GM21825 (cell line): ENCODE data around the gene CAMKK2.
"Not testable (repeated sequence)": the region's sequence is repeated elsewhere in the genome, so short reads cannot be mapped to it uniquely, and the experiment has no call there.

ENCODE experiments used
- ATAC-seq: cut with Tn5 transposase; IDR thresholded peaks from one replicate; pipeline ENCODE4 v1.9.1; 2021; ENCODE audit warnings: mild to moderate bottlenecking, moderate library complexity; ENCODE audit not compliant: unreplicated experiment

CAMKK2 gene

DNA sequence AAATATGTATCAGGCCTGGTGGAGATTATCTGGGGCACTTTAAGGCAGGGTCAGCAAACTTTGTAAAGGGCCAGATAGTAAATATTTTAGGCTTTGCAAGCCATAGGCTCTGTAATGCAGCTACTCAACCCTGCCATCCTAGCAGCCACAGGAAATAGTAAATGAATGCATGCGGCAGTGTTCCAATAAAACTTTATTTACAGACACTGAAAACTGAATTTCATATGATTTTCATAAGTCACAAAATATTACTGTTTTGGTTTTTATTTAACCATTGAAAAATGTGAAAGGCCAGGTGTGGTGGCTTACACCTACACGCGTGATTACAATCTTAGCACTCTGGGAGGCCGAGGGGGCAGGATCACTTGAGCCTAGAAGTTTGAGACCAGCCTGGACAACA, 3.2 kb upstream of the CAMKK2 start:
- ATAC-seq: no peak

DNA sequence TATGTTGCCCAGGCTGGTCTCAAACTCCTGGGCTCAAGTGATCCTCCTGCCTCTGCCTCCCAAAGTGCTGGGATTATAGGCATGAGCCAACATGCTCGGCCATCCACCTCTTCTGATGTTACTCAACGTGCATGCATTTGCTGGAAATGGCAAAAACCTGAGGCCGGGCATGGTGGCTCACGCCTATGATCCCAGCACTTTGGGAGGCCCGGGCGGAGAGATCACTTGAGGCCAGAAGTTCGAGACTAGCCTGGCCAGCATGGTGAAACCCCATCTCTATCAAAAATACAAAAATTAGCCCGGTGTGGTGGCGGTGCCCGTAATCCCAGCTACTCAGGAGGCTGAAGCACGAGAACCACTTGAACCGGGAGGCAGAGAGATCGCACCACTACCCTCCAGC, 1.9 kb upstream of the CAMKK2 start:
- ATAC-seq: not testable (repeated sequence)

DNA sequence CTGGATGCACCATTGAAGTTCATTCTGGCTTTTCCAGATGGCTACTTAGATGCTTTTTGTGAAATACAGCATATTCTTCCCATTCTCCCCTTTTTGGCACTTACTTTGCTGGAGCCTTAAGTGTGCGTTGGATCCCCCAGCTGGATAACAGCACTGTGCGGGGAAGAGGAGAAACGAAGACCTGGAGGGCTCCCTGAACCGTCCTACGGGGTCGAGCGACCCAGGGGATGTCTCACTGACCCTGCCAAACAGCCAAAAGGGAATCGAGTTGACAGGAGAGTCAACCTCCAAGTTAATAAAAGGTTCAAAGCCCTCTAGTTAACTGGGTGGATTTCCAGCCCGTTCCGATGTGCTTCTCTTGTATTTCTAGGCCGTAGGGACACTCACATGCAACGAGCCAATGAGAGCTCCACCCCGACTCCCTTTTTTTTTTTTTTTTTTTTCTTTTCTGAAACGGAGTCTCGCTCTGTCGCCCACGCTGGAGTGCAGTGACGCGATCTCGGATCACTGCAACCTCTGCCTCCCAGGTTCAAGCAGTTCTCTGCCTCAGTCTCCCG, 1.0 kb upstream of the CAMKK2 start:
- no peak for ATAC-seq

DNA sequence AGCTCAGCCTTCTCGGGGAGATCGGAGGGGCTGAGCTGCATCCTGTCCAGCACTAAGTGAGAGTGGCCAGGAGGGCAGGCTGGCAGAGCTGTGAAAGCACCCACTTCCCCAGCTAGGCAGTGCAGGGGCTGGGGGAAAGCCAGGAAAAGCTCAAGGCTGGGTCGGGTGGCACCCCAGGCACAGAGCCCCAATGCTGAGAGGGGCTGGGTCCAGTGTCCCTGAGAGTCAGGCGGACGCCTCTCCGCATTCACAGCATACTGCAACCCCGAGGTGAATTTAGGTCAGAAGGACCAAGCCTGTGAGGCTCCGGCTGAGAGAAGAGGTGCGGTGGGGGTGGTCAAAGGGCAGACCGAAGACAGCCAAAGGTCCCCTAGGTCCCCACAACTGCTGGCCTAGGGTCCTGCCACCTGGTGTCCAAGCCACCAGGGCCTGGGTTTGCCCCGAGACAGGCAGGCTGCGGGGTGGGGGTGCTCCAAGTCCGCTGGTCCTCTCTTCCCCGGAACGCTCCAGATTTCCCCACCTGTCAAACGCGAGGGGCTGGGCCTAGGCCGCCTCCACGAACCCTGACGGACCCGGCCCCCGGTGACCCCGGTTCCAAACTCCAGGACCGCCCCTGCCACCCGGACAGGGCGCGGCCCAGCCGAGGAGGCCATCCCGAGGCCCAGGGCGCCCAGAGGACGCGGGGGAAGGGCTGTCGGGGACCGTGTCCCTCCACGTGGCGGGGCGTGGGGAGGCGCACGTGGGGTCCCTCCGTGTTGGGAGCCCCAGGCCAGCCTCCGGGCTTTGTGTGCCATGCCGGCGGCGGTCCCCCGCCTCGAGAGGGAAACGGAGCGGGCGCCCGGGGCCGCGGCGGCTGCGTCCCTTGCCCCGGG, 527 bp downstream of the CAMKK2 start:
- ATAC-seq: peak; percentile 9

DNA sequence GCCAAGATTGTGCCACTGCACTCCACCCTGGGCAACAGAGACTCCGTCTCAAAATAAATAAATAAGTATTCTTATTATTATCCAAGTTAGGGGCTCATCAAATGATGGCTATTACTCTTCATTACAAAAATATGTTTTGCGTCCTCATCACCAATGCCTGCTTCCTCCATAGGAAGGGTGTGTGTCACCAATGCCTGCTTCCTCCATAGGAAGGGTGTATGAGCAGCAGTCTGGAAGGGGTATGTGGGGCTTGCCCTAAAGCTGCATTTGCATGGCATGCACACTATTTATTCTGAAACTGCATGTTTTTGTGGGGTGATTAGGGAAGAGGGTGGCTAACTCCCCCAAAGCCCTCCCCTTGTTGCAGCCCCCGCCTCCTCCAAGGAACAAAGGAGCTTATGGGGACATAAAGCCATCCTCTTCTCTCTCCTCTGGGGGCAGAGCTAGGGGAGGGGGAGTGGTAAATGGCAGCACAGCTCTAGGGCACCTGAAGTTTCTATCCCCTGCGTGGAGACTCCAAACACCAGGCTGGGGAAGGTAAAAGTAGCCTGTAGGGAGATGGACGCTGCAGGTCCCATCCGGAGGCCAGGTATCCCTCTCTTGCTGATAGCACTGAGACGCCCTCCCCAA, 1.3 kb downstream of the CAMKK2 start:
- no peak for ATAC-seq

DNA sequence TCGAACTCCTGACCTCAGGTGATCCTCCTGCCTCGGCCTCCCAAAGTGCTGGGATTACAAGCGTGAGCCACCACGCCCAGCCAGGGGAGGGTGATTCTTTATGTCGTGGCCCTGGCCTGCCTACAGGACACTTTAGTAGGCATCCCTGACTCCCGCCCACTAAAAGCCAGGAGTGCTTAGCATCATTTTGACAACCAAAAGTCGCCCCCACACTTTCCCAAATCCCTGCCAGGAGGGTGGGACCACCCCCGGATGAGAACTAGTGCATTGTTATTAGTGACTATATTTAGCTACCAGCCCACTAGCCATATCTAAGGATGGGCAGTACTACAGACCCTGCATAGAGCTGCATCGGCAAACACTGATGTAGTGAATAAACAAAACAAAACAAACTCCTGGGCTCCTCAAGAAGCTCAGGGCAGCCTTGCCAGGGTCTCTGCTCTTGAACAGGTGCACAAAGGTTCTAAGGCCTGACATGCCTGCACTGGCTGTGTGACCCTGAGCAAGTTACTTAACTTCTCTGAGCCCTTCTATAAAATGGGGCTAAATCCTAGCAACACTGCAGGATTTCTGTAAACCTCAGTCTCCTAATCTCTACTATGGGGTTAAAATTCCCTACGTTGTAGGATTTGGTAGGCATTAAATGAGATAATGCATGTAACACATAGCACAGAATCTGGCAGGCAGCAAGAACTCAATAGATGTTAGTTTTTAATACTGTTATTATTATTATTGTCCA, 2.2 kb downstream of the CAMKK2 start:
- no peak for ATAC-seq

DNA sequence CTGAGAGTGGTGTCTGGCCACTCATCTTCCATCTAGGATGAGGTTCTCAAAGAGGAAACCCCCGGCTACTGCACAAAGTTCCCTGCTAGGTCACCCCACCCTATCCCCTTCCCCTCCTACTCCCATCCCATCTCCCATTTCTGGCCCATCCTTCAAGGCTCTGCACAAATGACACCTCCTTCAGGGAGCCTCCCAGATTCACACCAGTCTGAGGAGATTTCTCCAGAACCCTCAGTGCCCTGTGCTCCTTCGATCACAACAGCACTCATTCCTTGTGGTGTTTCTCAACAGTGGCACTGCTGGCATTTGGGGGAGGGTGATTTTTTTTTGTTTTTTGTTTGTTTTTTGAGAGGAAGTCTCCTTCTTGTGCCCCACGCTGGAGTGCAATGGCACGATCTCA, 2.9 kb downstream of the CAMKK2 start:
- no peak for ATAC-seq

DNA sequence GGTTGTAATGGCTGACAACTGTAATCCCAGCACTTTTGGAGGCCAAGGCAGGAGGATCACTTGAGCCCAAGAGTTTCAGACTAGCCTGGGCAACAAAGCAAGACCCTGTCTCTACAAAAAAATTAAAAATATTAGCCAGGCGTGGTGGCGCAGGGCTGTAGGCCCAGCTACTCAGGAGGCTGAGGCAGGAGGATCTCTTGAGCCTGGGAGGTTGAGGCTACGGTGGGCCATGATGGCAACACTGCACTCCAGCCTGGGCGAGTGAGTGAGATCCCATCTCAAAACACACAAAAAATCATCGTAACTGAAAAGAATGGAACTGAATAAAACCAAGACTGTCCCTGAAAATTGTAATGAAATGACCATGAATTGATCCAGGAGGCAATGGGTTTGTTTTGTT, 6.1 kb downstream of the CAMKK2 start:
- no peak for ATAC-seq

DNA sequence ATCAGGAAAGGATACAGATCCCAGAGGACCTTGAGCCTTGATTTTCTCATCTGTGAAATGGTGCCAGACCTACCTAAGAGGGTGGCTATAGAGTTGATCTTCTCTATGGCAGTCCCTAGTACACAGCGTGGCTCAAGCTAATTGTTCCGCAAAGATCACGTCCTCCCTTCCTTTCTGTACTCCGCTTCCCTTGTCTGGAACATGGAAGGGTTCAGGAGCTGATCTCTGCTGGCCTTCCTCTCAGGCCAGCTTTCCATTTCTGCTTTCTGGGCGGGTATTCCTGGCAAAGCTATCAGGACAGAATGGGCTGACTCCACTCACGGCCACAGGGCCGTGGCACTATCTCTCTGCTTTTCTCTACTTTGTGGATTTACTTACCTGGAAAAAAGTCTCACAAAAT, 6.5 kb downstream of the CAMKK2 start:
- ATAC-seq: no peak

DNA sequence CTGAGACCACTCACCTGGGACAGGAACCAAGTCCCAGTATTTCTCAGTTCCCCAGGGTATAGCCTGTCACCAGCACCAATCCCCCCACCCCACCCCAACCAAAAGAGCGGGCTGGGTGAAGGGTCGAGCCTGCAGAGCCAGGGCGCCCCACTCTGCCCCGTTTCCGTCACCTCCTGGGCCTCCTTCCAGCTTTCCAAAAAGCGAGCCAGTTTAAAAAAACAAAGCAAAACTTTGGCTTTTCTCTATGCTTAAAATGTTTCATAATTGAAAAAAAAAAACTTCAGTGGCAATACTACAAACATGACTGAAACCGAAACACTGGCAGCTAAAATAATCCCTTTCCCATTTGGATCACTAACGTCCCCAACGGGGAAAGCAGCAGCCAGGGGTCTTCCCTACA, 7.5 kb downstream of the CAMKK2 start:
- no peak for ATAC-seq

DNA sequence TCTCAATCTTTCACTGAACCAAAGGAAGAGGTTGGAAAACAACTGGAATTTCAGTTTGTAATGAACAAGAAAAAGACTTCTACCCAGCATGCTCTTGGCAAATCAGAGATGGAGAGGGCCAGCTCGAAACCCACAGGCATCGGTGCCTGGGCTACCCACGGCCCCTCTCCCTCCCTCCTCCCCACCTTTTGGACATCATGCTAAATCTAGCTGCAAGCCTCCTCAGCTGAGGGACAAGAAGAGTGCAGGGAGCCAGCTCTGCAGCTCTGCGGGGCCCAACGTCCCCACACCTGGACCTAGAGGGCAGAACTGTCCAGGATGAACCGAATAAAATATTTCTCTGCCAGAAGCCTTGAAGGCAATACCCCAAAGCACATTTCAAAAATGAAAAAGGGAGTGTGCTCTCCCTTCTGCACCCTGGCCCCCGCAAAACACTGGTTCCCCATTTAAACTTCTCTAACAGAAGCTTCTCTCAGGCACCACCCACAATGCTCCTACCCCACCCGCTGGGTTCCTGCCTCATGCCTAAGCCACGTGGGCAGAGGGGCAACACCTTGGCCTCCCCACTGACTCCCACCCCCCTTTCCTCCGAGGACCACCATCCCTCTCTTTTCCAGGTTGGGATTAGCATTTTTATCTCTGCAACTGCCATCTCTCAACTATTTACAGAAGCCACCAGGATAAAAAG, 8.2 kb downstream of the CAMKK2 start:
- ATAC-seq: no peak

DNA sequence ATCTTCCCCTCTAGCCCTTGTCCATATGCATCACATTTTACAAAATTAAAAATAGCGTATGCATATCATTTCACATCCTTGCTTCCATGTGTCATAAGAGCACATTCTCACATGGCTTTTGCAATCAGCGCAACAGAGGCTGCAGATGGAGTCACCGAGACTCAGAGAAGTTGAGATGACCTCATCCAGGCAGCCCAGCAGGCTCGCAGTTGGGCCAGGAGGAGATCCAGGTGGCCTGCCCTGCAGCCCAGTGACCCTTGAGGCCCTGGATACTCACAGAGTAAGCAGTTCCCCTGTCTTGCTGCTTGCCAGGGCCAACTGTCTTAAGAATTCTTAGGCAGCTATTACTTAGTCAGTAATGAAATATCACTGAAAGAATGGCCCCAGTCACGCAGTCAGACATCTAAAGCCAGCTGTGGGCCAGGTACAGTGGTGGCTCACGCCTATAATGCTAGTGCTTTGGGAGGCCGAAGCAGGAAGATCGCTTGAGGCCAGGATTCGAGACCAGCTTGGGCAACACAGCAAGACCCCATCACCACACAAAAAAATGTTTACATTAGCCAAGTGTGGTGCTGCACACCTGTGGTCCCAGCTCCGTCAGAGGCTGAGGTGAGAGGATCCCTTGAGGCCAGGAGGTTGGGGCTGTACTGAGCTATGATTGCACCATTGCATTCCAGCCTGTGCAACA, 9.1 kb downstream of the CAMKK2 start:
- ATAC-seq: no peak

DNA sequence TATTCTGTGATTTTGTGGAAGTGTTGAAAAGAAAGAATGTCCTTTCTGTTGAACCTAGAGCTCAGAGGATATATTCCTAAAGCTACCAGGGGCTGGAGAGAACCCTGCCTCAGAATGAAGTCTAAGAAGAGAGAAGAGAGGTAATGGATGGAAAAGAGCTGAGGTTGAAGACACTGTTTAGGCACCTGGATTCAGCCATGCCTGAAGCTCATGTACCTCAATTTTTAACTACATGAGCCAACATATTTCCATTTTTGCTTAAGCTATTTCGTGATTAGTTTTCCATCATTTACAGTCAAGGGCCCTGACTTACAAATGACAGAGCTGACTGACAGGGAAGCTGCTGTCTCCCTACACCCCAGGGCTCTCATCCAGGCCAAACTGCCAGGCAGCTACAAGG, 10.7 kb downstream of the CAMKK2 start:
- no peak for ATAC-seq

DNA sequence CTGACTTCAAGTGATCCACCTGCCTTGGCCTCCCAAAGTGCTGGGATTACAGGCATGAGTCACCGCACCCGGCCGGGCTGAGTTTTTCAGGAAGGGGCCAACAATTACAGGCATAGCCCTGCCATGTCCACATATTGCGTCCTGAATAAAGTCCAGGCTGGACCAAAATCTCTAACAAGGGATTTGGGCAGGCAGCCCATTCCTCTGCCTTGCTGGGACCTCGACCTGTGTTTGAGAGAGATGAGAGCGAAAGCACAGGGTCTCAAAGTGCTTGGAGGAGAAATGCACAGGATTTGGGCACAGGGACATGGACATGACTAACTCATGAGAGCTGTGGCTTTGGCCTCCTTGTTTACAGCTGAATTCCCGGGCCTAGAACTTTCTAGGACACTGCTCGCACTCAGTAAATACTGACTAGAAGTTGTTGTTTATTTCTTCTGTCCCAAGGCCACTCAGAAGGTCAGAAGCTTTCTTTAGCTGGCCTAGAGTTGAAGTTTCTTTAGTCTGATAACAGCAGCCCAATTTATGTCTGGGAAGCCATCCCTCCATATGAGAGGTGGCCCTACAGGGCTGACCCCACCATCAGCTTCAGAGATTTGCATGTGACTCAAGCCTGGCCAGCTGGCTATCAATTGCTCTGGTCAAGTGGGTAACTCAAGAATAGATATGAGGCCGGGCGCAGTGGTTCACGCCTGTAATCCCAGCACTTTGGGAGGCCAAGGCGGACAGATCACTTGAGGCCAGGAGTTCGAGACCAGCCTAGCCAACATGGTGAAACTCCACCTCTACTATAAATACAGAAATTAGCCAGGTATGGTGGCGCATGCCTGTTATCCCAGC, 11.7 kb downstream of the CAMKK2 start:
- no peak for ATAC-seq

DNA sequence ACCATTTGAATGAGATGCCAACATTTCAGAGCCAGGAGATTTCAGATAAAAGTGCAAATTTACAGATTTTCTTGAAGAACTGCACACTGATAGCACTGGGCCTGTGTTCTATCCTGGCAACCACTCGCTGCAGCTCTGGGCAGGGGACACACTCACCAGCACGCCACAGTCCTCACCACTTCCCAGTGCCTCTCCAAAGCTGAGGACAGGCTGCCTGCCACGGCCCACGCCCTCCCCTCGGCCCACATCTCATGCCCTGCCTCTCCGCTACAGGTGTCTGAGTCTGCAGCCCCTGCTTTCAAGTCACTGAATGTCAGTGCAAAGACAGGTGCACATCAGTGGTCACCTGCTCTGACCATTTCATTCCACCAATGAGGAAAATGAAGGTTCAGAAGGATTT, 12.7 kb downstream of the CAMKK2 start:
- ATAC-seq: no peak

DNA sequence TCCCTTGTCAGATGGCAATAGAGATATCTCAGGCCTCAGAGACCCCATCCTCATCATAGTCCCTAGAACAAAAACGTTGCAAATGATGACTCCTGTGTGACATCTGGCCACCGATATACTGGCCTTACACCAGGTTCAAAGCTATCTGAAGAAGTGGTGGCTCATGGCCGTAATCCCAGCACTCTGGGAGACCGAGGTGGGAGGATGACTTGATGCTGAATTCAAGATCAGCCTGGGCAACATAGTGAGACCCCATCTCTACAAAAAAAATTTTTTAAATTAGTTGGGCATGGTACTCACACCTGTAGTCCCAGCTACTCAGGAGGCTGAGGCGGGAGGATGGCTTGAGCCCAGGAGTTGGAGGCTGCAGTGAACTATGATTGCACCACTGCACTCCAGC, 13.1 kb downstream of the CAMKK2 start:
- no peak for ATAC-seq

DNA sequence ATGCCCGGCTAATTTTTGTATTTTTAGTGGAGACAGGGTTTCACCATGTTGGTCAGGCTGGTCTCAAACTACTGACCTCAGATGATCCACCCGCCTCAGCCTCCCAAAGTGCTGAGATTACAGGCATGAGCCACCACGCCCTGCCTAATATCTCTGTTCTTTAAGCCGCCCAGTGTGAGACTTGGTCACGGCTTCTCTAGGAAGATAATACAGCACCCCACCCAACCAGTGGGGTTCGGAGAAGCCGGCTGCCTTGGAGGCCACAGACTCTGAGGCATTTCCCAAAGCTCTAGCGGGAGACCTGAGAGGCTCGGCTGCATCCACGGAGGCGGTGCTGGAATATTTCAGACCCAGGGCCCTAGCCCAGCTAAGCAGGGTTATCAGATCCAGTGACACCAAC, 13.6 kb downstream of the CAMKK2 start:
- ATAC-seq: not testable (repeated sequence)

DNA sequence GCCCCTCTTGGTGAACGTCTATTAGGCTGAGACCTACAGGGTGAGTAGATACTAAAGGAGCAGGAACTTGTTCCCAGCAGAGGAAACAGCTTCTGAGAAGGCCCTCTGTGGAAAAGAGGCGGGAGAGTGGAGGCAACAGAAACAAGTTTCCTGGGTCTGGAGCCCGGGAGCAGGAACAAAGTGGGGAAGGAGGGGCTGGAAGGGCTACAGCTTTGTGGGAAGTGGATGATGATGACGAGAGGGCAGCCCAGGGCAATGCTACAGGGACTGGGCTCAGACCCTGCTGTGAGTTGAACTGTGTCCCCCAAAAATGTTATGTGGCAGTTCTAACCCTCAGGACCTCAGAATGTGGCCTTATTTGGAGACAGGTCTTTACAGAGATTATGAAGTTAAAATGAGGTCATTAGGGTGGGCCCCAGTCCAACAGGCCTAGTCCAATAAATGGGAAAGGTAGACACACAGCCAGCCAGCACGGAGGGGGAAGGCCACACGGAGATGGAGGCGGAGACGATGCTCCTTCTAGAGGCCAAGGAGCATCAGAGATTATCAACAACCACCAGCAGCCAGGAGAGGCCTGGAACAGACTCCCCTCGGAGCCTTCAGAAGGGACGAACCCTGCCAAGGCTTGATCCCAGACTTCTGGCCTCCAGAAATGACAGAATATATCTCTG, 14.3 kb downstream of the CAMKK2 start:
- no peak for ATAC-seq

DNA sequence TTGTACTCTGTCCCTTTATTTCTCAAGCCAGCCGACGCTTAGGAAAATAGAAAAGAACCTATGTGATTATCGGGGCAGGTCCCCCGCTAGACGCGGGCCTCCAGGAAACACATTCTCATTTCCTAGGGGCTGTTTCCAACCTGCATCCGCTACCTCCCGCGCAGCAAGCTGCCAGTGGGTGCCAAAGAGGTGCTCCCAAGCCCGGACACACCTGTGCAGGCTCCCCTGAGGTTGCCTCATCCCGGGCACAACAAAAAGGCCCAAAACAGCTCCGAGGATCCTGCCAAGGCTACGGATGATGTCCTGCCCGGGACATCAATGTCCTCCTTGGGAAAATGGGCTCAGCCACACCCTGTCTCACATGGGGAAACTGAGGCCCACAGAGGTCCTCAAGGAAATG, 15.4 kb downstream of the CAMKK2 start:
- ATAC-seq: not testable (repeated sequence)
